ENCODE measurements around the gene CD59.

GRCh38 chr11:33684003-33684706, 52.1 kb downstream of the CD59 start:
- TF ChIP-seq, protein P1, sequence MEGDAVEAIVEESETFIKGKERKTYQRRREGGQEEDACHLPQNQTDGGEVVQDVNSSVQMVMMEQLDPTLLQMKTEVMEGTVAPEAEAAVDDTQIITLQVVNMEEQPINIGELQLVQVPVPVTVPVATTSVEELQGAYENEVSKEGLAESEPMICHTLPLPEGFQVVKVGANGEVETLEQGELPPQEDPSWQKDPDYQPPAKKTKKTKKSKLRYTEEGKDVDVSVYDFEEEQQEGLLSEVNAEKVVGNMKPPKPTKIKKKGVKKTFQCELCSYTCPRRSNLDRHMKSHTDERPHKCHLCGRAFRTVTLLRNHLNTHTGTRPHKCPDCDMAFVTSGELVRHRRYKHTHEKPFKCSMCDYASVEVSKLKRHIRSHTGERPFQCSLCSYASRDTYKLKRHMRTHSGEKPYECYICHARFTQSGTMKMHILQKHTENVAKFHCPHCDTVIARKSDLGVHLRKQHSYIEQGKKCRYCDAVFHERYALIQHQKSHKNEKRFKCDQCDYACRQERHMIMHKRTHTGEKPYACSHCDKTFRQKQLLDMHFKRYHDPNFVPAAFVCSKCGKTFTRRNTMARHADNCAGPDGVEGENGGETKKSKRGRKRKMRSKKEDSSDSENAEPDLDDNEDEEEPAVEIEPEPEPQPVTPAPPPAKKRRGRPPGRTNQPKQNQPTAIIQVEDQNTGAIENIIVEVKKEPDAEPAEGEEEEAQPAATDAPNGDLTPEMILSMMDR (IDR thresholded peaks at IDR 0.05): no peak
- no peak for TF ChIP-seq POLR2A (IDR thresholded peaks at IDR 0.05)
